Natural killer cell (primary cell): ENCODE measurements around the gene ADCY5. TPM values are rescaled to one million over a fixed set of nuclear protein-coding genes. Genes with fewer than 3 reads are reported as not detected.

Source experiments
- ATAC-seq, 3 donors: fragments of 150-1000 bp in 2 of 3; fragments of 200-7000 bp in 1 of 3; cut with Tn5 transposase; 1 replicate in 1 of 3; 2 replicates in 2 of 3; pipeline ENCODE4 v1.10.0; 2021; ENCODE audit warnings: mild to moderate bottlenecking in 2 of 3, moderate library complexity in 2 of 3
- DNase-seq, 2 donors: peaks; one replicate each; pipeline versions ENCODE4 v3.0.0 to v3.0.0-alpha.2; 2013 to 2021; ENCODE audit warnings: mixed read lengths in 1 of 2
- H3K27ac ChIP-seq: one replicate; pipeline ENCODE4 v1.5.1; 2013; ENCODE audit warnings: mild to moderate bottlenecking, low read length
- H3K27me3 ChIP-seq: one replicate; pipeline ENCODE4 v1.6.1; 2013; ENCODE audit warnings: low read length; ENCODE audit not compliant: control insufficient read depth, insufficient read depth
- H3K36me3 ChIP-seq: one replicate; pipeline ENCODE4 v1.6.1; 2013; ENCODE audit warnings: low read length; ENCODE audit not compliant: control insufficient read depth, insufficient read depth
- H3K4me1 ChIP-seq: one replicate; pipeline ENCODE4 v1.6.1; 2013; ENCODE audit warnings: low read length; ENCODE audit not compliant: control insufficient read depth, insufficient read depth
- H3K4me3 ChIP-seq: one replicate; pipeline ENCODE4 v1.5.1; 2013; ENCODE audit warnings: low read length
- H3K9me3 ChIP-seq: one replicate; pipeline ENCODE4 v1.6.1; 2013; ENCODE audit warnings: low read length; ENCODE audit not compliant: control insufficient read depth, insufficient read depth
- H3K27ac Mint-ChIP-seq, 2 donors: one replicate each; pipeline ENCODE4 v1.8.0; 2022; ENCODE audit warnings: mild to moderate bottlenecking in 2 of 2, mixed read lengths in 2 of 2, moderate library complexity in 1 of 2
- H3K27me3 Mint-ChIP-seq, 2 donors: one replicate each; pipeline ENCODE4 v1.8.0; 2022; ENCODE audit warnings: low read depth in 2 of 2, mixed read lengths in 2 of 2
- H3K36me3 Mint-ChIP-seq: one replicate; pipeline ENCODE4 v1.8.0; 2022; ENCODE audit warnings: mixed read lengths
- H3K4me1 Mint-ChIP-seq, 2 donors: one replicate each; pipeline ENCODE4 v1.8.0; 2022; ENCODE audit warnings: mixed read lengths in 2 of 2
- H3K4me3 Mint-ChIP-seq: one replicate; pipeline ENCODE4 v1.8.0; 2022; ENCODE audit warnings: mild to moderate bottlenecking, moderate library complexity, mixed read lengths
- H3K9me3 Mint-ChIP-seq, 2 donors: one replicate each; pipeline ENCODE4 v1.8.0; 2022; ENCODE audit warnings: mixed read lengths in 2 of 2
- WGBS: methylation state at CpG from one replicate; pipeline ENCODE4 v1.1.7; 2013; ENCODE audit warnings: missing lambda C conversion rate; ENCODE audit not compliant: insufficient coverage; 5-methylcytosine and 5-hydroxymethylcytosine counted together
- intact Hi-C: fragments of 100-400 bp; cut with micrococcal nuclease; formaldehyde crosslinking; loops from one replicate; pipeline ENCODE4 v1.14.2; 2022
- total RNA-seq, 4 donors: library from RNA; stranded (reverse); fragments of 120-200 nt in 1 of 4; gene quantifications; one replicate each; pipeline versions ENCODE4 v1.2.3 to v1.2.4, GENCODE V29; 2013 to 2022
- TF ChIP-seq, protein P1 (sequence below): fragments of 200-600 bp; IDR thresholded peaks from one replicate; pipeline ENCODE4 v1.8.0; 2022; ENCODE audit warnings: antibody characterized with exemption

Gene ADCY5
- total RNA-seq, 3 donors from 2014 or later (not counting 1 experiment from before 2014, with no cell fraction given): not detected

- Histone ChIP-seq H3K36me3 (no peaks in the 10 kb centered on the region), H3K27me3 (peaks cover 4% of the 10 kb centered on the region), H3K4me3 (no peak overlapping the region), H3K27ac (no peak overlapping the region), H3K4me1 (no peaks in the 10 kb centered on the region), H3K9me3 (no peaks in the 10 kb centered on the region)
- no peaks in the 10 kb centered on the region for H3K4me1 Mint-ChIP-seq
- H3K9me3 Mint-ChIP-seq: no peaks in the 10 kb centered on the region
- H3K27me3 Mint-ChIP-seq: peaks cover 3 to 5% of the 10 kb centered on the region in 2 donors
- ATAC-seq (no peak), DNase-seq (no peak)
- no peak overlapping the region for H3K27ac Mint-ChIP-seq
- 88% methylated on average over 14 of the region's 15 CpGs for WGBS
- no peak overlapping the region for H3K4me3 Mint-ChIP-seq
- intact Hi-C loops: loop anchor here (5.0 kb wide), 1 partner anchor 162 kb away; no protein-coding TSS in a partner anchor
- H3K36me3 Mint-ChIP-seq: no peaks in the 10 kb centered on the region
- TF ChIP-seq, protein P1, sequence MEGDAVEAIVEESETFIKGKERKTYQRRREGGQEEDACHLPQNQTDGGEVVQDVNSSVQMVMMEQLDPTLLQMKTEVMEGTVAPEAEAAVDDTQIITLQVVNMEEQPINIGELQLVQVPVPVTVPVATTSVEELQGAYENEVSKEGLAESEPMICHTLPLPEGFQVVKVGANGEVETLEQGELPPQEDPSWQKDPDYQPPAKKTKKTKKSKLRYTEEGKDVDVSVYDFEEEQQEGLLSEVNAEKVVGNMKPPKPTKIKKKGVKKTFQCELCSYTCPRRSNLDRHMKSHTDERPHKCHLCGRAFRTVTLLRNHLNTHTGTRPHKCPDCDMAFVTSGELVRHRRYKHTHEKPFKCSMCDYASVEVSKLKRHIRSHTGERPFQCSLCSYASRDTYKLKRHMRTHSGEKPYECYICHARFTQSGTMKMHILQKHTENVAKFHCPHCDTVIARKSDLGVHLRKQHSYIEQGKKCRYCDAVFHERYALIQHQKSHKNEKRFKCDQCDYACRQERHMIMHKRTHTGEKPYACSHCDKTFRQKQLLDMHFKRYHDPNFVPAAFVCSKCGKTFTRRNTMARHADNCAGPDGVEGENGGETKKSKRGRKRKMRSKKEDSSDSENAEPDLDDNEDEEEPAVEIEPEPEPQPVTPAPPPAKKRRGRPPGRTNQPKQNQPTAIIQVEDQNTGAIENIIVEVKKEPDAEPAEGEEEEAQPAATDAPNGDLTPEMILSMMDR: no peak
Observed at GRCh38 chr3:123324880-123325765, 123.8 kb downstream of the ADCY5 start.

GRCh38 chr3:123323781-123324180 is 125.1 kb downstream of the ADCY5 start:
- TF ChIP-seq, protein P1: no peak
- Histone ChIP-seq H3K4me3 (no peak overlapping the region), H3K27me3 (peaks cover 4% of the 10 kb centered on the region), H3K4me1 (no peaks in the 10 kb centered on the region), H3K9me3 (no peaks in the 10 kb centered on the region), H3K27ac (no peak overlapping the region), H3K36me3 (no peaks in the 10 kb centered on the region)
- Mint-ChIP-seq H3K27me3 (peaks cover 3 to 5% of the 10 kb centered on the region in 2 donors), H3K4me1 (no peaks in the 10 kb centered on the region), H3K27ac (no peak overlapping the region), H3K4me3 (no peak overlapping the region), H3K9me3 (no peaks in the 10 kb centered on the region), H3K36me3 (no peaks in the 10 kb centered on the region)
- no peak for DNase-seq
- ATAC-seq: no peak
- intact Hi-C loops: no loop called here
- WGBS: 76% methylated on average over 1 of the region's 1 CpG

GRCh38 chr3:123322866-123323265 is 126.0 kb downstream of the ADCY5 start:
- H3K4me3 Mint-ChIP-seq: no peak overlapping the region
- no peaks in the 10 kb centered on the region for H3K36me3 Mint-ChIP-seq
- H3K9me3 ChIP-seq: no peaks in the 10 kb centered on the region
- 91% methylated on average over 11 of the region's 11 CpGs for WGBS
- no peaks in the 10 kb centered on the region for H3K4me1 Mint-ChIP-seq
- H3K4me1 ChIP-seq: no peaks in the 10 kb centered on the region
- intact Hi-C loops: no loop called here
- peaks cover 3 to 5% of the 10 kb centered on the region in 2 donors for H3K27me3 Mint-ChIP-seq
- ATAC-seq (no peak), DNase-seq (no peak)
- H3K27ac ChIP-seq: no peak overlapping the region
- no peaks in the 10 kb centered on the region for H3K27me3 ChIP-seq
- no peaks in the 10 kb centered on the region for H3K36me3 ChIP-seq
- H3K4me3 ChIP-seq: no peak overlapping the region
- H3K9me3 Mint-ChIP-seq: no peaks in the 10 kb centered on the region
- no peak overlapping the region for H3K27ac Mint-ChIP-seq
- TF ChIP-seq, protein P1: no peak
